Measurements from ENCODE around the gene ARFIP1. TPM values are rescaled to one million over a fixed set of nuclear protein-coding genes. Genes with fewer than 3 reads are reported as not detected.

Gene ARFIP1
- total and polyA plus RNA-seq, 9 of the 15 experiments (the other 6 are each of a cell fraction or from before 2014, with no cell fraction given), result 14.1 to 25.1 (median 20.9) TPM

DNA sequence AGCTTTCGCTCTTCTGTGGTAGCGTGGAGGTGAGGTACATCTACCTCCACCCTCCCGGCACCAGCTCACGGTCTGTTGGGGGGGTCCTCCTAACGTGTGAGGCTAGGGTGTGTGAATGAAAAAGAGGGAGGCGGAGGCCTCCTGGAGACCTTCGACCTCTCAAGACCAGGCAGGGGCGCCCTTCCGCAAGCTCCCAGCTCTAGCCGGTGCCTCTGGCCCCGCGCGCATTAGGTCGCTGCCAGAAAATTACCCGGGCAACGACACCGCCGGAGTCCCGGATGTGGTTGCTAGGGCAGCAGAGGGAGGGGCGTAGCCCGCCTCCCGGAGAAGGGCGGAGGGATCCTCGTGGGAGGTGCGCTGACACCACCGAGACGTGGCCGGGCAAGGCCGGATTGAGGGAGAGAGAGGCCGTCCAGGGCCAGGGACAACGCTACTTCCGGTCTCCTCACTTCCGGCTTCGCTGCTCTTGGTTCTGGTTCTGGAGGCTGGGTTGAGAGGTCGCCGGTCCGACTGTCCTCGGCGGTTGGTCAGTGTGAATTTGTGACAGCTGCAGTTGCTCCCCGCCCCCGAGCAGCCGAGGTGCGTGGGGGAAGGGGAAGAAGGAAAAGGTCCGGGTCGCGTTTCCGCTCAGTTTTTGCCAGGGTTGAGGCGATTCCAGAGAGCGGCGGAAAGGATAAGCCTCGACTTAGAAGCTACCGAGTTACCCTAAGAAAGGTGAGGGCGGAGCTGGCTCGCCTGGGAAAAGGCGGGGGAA, at the start of gene ARFIP1, which contains the start of gene TIGD4 (continued):
- TF ChIP-seq L3MBTL2 (IDR thresholded peaks at IDR 0.05) (peak; percentile 41; the same call in 1 of the 2 replicates), RAD51 (IDR thresholded peaks at IDR 0.05; ENCODE audit: borderline replicate concordance, low read depth) (no peak), TSC22D4 (tag; IDR thresholded peaks at IDR 0.05) (no peak), ZNF239 (CRISPR knock-in tag; IDR thresholded peaks at IDR 0.05) (no peak), SUPT5H (IDR thresholded peaks at IDR 0.05) (peak; percentile 87), POLR2A (conservative IDR thresholded peaks at IDR 0.05) (peak; percentile 90), RBM39 (optimal IDR thresholded peaks at IDR 0.05; ENCODE audit: low read depth, low read length) (no peak)
- TF ChIP-seq, protein P1, sequence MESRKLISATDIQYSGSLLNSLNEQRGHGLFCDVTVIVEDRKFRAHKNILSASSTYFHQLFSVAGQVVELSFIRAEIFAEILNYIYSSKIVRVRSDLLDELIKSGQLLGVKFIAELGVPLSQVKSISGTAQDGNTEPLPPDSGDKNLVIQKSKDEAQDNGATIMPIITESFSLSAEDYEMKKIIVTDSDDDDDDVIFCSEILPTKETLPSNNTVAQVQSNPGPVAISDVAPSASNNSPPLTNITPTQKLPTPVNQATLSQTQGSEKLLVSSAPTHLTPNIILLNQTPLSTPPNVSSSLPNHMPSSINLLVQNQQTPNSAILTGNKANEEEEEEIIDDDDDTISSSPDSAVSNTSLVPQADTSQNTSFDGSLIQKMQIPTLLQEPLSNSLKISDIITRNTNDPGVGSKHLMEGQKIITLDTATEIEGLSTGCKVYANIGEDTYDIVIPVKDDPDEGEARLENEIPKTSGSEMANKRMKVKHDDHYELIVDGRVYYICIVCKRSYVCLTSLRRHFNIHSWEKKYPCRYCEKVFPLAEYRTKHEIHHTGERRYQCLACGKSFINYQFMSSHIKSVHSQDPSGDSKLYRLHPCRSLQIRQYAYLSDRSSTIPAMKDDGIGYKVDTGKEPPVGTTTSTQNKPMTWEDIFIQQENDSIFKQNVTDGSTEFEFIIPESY (CRISPR knock-in tag; IDR thresholded peaks at IDR 0.05), result peak; percentile 54; the same call in 1 of the 2 replicates
- TF ChIP-seq, protein P2, sequence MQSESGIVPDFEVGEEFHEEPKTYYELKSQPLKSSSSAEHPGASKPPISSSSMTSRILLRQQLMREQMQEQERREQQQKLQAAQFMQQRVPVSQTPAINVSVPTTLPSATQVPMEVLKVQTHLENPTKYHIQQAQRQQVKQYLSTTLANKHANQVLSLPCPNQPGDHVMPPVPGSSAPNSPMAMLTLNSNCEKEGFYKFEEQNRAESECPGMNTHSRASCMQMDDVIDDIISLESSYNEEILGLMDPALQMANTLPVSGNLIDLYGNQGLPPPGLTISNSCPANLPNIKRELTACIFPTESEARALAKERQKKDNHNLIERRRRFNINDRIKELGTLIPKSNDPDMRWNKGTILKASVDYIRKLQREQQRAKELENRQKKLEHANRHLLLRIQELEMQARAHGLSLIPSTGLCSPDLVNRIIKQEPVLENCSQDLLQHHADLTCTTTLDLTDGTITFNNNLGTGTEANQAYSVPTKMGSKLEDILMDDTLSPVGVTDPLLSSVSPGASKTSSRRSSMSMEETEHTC (IDR thresholded peaks at IDR 0.05), result peak; percentile 46; the same call in 1 of the 2 replicates
- TF ChIP-seq, protein P3, sequence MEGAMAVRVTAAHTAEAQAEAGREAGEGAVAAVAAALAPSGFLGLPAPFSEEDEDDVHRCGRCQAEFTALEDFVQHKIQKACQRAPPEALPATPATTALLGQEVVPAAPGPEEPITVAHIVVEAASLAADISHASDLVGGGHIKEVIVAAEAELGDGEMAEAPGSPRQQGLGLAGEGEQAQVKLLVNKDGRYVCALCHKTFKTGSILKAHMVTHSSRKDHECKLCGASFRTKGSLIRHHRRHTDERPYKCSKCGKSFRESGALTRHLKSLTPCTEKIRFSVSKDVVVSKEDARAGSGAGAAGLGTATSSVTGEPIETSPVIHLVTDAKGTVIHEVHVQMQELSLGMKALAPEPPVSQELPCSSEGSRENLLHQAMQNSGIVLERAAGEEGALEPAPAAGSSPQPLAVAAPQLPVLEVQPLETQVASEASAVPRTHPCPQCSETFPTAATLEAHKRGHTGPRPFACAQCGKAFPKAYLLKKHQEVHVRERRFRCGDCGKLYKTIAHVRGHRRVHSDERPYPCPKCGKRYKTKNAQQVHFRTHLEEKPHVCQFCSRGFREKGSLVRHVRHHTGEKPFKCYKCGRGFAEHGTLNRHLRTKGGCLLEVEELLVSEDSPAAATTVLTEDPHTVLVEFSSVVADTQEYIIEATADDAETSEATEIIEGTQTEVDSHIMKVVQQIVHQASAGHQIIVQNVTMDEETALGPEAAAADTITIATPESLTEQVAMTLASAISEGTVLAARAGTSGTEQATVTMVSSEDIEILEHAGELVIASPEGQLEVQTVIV (CRISPR knock-in tag; IDR thresholded peaks at IDR 0.05; ENCODE audit: borderline replicate concordance), result no peak
- TF ChIP-seq, protein P4, sequence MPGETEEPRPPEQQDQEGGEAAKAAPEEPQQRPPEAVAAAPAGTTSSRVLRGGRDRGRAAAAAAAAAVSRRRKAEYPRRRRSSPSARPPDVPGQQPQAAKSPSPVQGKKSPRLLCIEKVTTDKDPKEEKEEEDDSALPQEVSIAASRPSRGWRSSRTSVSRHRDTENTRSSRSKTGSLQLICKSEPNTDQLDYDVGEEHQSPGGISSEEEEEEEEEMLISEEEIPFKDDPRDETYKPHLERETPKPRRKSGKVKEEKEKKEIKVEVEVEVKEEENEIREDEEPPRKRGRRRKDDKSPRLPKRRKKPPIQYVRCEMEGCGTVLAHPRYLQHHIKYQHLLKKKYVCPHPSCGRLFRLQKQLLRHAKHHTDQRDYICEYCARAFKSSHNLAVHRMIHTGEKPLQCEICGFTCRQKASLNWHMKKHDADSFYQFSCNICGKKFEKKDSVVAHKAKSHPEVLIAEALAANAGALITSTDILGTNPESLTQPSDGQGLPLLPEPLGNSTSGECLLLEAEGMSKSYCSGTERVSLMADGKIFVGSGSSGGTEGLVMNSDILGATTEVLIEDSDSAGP (CRISPR knock-in tag; IDR thresholded peaks at IDR 0.05), result no peak
- TF ChIP-seq, protein P5, sequence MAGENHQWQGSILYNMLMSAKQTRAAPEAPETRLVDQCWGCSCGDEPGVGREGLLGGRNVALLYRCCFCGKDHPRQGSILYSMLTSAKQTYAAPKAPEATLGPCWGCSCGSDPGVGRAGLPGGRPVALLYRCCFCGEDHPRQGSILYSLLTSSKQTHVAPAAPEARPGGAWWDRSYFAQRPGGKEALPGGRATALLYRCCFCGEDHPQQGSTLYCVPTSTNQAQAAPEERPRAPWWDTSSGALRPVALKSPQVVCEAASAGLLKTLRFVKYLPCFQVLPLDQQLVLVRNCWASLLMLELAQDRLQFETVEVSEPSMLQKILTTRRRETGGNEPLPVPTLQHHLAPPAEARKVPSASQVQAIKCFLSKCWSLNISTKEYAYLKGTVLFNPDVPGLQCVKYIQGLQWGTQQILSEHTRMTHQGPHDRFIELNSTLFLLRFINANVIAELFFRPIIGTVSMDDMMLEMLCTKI (IDR thresholded peaks at IDR 0.05; ENCODE audit: partially characterized antibody), result no peak
- TF ChIP-seq, protein P6, sequence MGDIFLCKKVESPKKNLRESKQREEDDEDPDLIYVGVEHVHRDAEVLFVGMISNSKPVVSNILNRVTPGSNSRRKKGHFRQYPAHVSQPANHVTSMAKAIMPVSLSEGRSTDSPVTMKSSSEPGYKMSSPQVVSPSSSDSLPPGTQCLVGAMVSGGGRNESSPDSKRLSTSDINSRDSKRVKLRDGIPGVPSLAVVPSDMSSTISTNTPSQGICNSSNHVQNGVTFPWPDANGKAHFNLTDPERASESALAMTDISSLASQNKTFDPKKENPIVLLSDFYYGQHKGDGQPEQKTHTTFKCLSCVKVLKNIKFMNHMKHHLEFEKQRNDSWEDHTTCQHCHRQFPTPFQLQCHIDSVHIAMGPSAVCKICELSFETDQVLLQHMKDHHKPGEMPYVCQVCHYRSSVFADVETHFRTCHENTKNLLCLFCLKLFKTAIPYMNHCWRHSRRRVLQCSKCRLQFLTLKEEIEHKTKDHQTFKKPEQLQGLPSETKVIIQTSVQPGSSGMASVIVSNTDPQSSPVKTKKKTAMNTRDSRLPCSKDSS (IDR thresholded peaks at IDR 0.05; ENCODE audit: low read depth, partially characterized antibody), result no peak
